GM19467 (cell line): ENCODE results near the gene RARG.

Source experiments
- ATAC-seq: cut with Tn5 transposase; IDR thresholded peaks from one replicate; pipeline ENCODE4 v1.9.1; 2021; ENCODE audit warnings: mild to moderate bottlenecking, moderate library complexity; ENCODE audit not compliant: unreplicated experiment

Gene RARG

GRCh38 chr12:53245286-53245685 lies 13.3 kb upstream of the RARG start:
- no peak for ATAC-seq

DNA sequence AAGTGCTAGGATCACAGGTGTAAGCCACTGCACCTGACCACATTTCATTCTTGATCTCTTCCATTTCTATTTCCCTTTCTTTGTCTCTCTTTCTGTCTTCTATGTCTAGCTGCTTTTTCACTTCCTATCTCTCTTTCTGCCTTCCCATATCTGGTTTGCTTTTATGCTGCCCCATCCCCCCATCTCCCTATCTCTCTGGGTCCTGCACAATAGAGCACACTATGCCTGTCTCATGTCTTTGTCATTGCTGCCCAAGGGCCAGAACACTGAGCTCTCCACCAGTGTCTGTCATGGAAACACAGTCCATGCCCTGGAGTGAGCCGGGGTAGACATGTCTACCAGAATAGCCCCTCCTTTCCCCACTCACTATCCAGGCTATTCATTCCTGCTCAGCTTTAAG lies 12.3 kb upstream of the RARG start:
- ATAC-seq, result no peak

DNA sequence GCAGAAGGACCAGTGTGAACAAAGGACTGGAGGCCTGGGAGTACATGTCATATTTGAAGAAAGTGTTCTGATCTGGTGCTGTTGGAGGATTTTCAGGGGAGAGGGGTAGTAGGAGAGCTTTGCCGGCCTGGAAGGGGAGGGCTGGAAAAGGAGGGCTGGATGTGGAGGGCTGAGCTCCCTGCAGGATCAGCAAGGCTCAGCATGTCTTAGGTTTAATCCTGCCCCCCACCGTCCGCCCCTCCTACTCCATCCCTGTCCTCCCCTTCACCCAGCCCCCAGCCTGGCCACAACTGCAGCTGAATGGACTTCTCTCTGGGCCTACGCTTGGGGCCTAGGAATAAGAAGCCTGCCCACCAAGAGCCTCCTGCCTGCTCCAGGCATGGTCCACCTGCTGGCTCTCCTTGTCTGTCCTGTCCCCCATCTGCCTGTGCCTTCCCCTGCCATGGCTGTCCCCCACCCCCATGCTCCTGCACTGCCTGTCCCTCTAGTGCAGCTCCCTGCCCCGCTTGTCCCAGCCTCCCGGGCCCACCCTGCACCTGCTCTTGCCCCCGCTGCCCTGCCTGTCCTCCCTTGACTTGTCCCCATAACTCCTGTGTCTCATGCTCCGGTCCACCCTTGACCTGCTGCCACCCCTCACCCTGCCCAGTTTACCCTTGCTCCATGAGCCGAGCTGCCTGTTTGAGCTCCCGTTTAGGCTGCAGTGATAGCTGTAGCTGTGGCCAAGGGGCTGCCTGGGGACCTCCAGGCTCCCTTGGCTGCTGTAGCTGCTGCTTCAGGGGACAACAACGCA lies 9.8 kb upstream of the RARG start:
- no peak for ATAC-seq

- no peak for ATAC-seq
Observed at GRCh38 chr12:53239643-53240258, 7.7 kb upstream of the RARG start.

GRCh38 chr12:53236443-53237111 lies 4.6 kb upstream of the RARG start:
- no peak for ATAC-seq

GRCh38 chr12:53235742-53236442 lies 3.9 kb upstream of the RARG start:
- no peak for ATAC-seq

- no peak for ATAC-seq
Observed at GRCh38 chr12:53235164-53235563, 3.2 kb upstream of the RARG start.

GRCh38 chr12:53234271-53234914 lies 2.4 kb upstream of the RARG start:
- ATAC-seq, result no peak

DNA sequence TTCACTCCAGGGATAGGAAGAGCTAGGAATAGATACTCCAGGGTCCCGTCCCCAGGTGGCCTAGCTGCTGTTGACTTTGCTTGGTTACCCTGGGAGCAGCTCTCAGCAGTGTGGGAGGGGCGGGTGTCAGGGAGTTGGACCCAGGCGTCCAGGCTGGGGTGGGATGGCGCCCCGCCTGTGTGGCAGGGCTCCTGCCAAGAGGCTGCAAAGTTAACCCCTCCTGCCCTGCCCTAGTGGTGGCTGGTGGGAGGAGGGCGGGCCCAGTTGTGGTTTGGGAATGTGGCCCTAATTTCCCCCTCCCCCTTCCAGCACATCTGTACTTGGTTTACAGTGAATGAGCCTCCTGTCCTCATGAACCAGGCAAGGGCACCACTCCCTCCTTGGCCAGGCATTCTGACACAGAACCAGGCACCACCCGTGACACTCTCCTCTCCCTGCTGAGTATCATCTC lies 1.7 kb upstream of the RARG start:
- no peak for ATAC-seq

GRCh38 chr12:53232646-53233461 lies 845 bp upstream of the RARG start:
- no peak for ATAC-seq

DNA sequence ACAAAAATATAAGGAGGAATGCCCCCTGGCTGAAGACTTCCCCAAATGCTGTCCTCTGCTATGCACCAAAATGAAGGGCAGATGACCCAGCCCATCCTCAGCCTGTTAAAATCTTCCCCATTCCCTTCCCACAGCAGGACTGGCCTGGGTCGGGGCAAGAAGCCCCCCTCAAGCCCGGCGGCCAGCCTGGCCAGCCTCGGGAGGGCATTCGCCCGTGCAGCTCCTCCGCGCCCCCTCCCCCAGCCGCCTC lies 413 bp downstream of the RARG start:
- no peak for ATAC-seq

- no peak for ATAC-seq
Observed at GRCh38 chr12:53230108-53230845, 1.7 kb downstream of the RARG start.

GRCh38 chr12:53229454-53229853 lies 2.6 kb downstream of the RARG start:
- no peak for ATAC-seq

GRCh38 chr12:53227836-53228235 lies 4.2 kb downstream of the RARG start:
- ATAC-seq, result no peak

DNA sequence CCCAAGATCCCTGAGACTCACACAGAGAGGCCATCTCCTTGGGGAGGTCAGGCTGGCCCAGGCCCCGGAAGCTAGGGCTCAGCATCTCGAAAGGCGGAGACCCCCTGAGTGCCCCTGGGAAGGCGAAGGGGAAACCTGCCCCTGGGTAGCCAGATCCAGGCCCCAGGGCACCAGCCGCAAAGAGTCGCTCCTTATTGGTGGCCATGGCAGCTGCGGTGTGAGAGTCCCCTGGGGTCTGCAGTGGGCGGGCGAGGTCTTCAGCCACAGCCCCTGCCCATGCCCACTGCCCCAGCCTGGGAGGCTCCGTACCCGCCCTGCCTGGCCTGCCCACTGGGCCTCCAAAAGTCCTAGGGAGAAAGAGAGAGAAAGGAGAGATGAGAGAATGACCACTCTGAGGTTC lies 4.7 kb downstream of the RARG start:
- ATAC-seq, result no peak

- no peak for ATAC-seq
Observed at GRCh38 chr12:53226815-53227214, 5.2 kb downstream of the RARG start.

DNA sequence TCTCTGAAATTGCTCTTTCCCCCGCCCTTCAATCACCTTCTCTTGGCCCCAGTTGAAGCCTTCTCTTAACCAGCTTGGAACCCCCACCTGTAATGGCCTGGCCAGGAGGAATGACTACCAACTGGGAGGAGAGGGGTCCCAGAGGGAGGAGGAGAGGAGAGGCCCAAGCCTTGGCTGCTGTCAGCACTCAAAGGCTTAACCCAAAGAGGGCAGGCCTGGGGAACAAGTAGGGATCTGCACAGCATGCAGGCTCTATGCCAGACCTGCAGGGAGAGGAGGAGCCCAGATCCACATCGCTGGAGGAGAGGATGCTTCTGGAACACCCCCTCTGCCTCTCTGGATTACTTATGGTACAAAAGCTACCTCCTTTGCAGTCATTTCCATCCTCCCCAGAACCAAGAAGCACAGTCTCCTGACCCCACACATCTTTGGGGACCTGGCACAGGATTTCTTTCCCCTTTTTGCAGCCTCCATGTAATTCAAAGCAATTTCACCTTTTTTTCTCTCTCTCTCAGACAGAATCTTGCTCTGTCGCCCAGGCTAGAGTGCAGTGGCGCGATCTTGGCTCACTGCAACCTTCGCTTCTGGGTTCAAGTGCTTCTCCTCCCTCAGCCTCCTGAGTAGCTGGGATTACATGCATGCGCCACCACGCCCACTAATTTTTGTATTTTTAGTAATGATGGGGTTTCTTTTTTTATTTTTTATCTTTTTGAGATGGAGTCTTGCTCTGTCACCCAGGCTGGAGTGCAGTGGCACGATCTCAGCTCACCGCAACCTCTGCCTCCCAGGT lies 6.2 kb downstream of the RARG start:
- ATAC-seq, result no peak

DNA sequence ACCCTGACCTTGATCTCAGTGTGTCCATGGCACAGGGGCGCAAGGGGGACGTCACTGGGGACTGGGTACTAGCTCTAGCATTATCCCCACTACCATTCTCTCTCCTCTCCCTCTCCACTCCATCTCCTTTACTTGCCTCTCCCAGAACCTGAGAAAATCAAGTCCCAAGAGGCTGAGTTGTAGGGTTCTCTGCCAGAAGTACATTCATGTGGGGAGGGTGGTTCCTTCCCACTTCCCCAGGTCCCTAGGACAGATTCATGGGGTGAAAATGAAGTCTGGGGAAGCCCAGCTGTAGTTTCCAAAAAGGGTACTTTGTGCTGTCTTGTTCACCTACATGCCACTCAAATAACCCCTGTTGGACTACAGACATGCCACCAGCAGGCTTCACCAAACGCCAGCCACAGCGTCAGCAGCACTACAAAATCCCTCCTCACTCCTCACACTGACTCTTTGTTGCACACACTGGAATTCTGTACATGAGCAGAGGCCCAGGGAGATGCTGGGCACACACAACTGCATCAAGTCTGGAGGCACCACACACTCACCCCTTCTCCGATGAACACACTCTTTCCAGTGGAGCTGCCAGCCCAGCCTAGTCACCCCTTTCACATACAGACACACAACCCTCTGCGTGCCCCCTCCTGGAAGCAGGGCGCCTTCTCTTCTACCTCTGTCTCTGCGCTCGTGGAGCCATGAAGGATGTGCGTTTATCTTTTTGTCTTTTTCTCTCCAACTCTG lies 6.9 kb downstream of the RARG start:
- no peak for ATAC-seq
